ENCODE data around the gene MMP19.

MMP19 gene

DNA sequence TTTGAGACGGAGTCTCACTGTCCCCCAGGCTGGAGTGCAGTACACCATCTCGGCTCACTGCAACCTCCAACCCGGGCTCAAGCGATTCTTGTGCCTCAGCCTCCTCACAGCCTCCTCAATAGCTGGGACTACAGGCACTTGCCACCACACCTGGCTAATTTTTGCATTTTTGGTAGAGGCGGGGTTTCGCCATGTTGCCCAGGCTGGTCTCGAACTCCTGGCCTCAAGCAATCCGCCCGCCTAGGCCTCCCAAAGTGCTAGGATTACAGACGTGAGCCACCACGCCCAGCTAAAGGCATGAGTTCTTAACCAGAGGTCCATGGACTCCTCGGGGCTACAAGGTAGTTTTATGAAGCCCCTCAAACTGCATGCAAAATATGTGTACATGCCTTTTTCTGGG, 27.3 kb downstream of the MMP19 start:
- DNase-seq (ENCODE audit: low spot score) = no peak

DNA sequence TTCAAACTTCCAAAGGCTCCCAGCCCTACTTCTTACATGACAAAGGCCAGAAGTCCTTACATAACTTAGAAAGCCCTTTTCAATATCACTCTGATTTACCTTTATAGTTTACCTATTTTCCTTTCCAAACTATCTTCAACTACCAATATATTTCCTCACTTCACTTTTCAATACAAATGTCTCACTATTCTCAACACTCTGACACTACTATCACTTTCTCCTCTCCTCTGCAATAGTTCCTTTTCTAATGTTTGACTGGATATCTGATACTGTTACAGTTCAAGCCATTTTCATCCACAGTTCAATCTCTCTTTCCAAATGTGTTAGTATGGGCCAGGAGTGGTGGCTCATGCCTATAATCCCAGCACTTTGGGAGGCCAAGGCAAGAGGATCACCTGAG, 28.5 kb downstream of the MMP19 start:
- no peak for DNase-seq (ENCODE audit: low spot score)

DNA sequence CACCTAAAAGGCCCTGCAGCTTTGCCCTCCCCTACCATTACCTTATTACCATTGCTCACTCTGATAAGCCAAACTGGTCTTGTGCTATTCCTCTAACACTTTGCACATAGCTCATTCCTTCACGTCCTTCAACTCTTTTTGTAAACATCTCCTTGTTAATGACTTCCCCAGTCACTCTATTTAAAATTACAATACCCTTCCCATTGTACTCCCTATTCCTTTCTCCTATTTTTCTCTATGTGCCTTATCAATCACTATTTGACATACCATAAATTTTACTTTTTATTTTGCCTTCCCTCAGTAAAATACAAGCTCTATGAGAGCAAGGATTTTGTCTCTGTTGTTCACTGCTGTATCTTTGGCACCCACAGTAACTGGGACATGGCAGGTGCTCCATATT, 30.6 kb downstream of the MMP19 start:
- DNase-seq (ENCODE audit: low spot score) = no peak

DNA sequence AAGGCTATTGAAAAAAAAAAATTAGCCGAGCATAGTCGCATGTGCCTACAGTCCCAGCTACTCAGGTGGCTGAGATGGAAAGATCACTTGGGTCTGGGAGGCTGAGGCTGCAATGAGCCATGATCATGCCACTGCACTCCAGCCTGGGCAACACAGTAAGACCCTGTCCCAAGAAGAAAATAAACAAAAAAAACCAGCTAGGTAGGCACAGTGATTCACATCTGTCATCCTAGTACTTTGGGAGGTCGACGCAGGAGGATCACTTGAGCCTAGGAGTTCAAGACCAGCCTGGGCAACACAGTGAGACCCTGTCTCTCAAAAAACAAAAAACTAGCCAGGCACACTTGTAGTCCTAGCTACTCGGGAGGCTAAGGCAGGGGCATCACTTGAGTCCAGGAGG, 33.5 kb downstream of the MMP19 start:
- no peak for DNase-seq (ENCODE audit: low spot score)

DNA sequence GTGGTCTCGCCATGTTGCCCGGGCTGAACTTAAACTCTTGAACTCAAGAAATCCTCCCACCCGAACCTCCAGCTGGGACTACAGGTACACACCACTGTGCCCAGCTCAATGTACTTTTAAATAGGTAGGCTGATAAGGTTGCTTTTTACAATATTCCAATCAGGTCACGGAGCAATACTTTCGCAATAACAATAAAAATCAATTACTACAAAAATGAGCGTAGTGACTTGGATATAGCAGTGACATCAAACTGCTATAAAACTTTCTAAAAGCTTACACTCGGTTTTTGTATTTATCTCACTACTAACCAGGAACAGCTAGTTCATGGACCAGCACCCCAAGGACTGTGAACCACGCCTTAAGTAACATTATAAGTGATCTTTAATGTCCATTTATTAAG, 35.8 kb downstream of the MMP19 start:
- no peak for DNase-seq (ENCODE audit: low spot score)

DNA sequence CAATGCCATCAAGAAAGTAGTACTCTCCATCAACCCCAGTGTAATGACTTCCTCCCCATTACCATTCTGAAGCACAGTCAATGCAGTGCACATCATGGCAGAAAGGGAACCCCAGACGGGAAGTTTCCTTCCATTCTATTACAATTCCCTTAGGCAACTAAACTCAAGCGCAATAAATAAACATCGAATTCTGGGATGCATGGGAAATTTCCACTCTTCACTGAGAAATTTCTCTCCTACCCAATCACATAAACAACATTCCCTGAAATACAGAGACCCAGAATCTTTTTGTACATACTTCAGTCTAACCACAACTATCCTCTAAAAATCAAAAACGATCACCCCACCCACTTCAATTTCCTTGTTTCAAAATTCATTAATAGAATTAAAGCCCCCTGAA, 45.2 kb downstream of the MMP19 start:
- DNase-seq (ENCODE audit: low spot score) = no peak

DNA sequence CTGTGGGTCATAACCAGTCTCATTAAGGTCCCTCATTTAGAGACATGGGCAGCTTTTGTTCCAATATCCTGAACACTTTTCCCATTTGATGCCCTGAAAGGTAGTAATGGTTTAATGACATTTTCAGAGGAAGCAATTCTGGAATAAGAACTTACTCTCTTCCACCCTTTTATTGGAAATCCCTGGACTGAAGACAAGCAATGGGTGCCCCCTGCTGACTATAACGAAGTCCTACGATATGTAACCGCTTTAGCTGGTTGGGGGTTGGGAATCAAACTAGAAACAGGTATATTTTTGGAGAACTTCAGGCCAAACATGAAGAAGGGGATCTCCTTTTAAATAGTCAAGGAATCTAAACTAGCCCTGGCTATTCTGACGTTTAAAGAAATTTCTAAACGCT, 45.7 kb downstream of the MMP19 start:
- DNase-seq (ENCODE audit: low spot score) = peak; percentile 41

DNA sequence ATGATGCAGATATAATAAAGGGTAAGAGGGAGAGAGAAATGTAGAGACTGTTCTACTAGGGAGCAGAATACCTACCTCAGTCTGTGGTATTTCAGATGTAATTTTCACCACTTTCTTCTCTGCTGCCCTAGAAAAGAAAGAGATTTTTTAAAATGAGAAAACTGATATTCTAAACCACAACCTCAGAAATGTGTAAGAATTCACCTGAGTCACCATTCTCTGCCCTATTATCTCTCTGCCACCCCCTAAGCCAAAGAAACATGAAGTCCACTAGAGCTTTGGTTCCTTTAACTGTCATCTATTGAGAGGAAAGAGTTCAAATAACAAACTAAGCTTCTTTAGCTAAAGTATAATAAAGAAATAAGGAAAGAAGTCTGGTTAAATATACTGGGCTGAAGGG, 46.8 kb downstream of the MMP19 start:
- no peak for DNase-seq (ENCODE audit: low spot score)

DNA sequence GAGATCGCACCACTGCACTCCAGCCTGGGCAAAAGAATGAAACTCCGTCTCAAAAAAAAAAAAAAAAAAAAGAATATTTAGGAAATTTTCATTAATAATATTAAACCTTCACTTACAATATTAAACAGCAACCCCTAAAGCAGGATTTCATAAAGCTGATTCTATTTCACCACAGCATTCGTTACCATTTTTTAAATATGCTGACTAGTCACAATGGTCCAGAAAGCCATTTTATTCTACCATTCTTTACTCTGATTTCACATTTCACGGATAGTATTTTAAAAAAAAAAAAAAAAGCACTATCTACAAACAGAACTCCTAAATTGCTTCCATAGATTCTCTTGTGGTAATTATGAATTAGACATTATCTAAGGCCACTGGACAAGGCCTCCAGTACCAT, 52.8 kb downstream of the MMP19 start:
- no peak for DNase-seq (ENCODE audit: low spot score)

DNA sequence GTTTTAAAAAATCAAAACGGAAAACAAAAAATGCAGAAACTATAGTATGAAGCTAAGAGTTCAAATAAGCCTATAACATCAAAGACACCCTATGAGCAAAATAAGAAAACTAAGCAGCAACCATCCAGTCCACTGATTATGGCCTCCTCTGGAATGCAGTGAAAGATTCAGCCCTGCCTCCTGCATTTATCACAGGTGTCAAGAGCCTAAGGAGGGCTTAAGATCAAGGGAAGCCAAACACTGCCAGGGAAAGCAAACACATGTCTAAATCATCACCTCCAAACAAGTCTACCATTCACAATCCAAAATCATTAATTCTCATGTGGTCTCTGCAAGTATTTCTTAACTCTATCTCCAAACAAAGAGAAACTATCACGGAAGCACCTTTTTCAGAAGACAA, 53.6 kb downstream of the MMP19 start:
- DNase-seq (ENCODE audit: low spot score) = no peak

DNA sequence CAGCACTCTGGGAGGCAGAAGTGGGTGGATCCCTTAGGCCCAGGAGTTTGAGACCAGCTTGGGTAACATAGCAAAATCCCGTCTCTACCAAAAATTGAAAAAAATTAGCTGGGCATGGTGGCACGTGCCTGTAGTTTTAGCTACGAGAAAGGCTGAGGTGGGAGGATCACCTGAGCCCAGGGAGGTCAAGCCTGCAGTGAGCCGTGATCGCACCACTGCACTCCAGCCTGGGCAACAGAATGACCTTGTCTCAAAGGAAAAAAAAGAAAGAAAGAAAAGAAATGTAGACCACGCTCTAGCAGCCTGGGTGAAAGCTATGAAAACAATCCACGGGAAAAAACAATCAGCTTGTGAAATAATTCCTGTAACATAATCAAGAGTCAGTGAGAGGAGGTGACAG, 54.2 kb downstream of the MMP19 start:
- DNase-seq (ENCODE audit: low spot score) = no peak
